Gastrocnemius medialis (tissue), 4 donors: ENCODE data around the gene PRELID1.

ENCODE experiments used
- CTCF ChIP-seq, 5 experiments: fragments of 450-650 bp in 3 of 5; fragments of 200-600 bp in 2 of 5; sonication (generic) in 2 of 5; IDR thresholded peaks in 4 of 5; conservative IDR thresholded peaks in 1 of 5; 1 replicate in 4 of 5; 2 replicates in 1 of 5; pipeline ENCODE4 v1.5.1; 2016 to 2019; ENCODE audit warnings: antibody characterized with exemption in 5 of 5, mild to moderate bottlenecking in 3 of 5, moderate library complexity in 3 of 5
- POLR2A ChIP-seq, 2 donors: fragments of 450-650 bp; IDR thresholded peaks; one replicate each; pipeline ENCODE4 v1.6.1; 2017; ENCODE audit warnings: antibody characterized with exemption in 2 of 2, mild to moderate bottlenecking in 2 of 2, moderate library complexity in 2 of 2

GRCh38 chr5:177343777-177344176 lies 40.2 kb downstream of the PRELID1 start:
- no peak for TF ChIP-seq CTCF (IDR thresholded peaks at IDR 0.05 in 4 of 5, conservative IDR thresholded peaks at IDR 0.05 in 1 of 5)
- TF ChIP-seq POLR2A (IDR thresholded peaks at IDR 0.05) = no peak
